ENCODE results near the gene LPA. TPM values are rescaled to one million over a fixed set of nuclear protein-coding genes. Genes with fewer than 3 reads are reported as not detected.

Gene LPA
- total and polyA plus RNA-seq, 2 donors, result 0.05 to 0.14 TPM

DNA sequence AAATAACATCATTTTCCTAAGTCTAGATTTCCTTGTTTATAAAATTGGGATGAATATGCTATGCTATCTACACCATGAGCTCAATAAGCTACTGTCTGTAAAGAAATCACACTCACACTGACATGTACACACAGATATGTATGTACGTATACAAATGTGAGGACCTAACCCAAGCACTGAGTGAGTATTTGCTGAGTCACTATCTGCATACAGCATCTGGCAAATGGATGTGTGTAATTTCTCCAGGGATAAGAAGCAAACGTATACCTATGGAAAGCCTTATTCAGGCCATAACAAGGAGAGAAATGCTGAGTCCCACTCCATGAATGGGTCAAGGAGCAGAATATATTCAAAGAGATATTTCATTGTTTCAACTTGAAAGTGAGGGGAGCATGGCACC is 153.9 kb downstream of the LPA start:
- no peak for DNase-seq (ENCODE audit: low read depth in 6 of 9, low spot score in 9 of 9)
- Histone ChIP-seq H3K9me3 (ENCODE audit: control insufficient read depth in 2 of 2, insufficient read depth in 1 of 2, low read length in 1 of 2) (no peaks in the 10 kb centered on the region), H3K27ac (ENCODE audit: low read depth in 1 of 2, low read length in 1 of 2) (no peak overlapping the region), H3K27me3 (ENCODE audit: control insufficient read depth in 2 of 2, insufficient read depth in 1 of 2, low read length in 1 of 2) (no peaks in the 10 kb centered on the region), H3K36me3 (ENCODE audit: control insufficient read depth in 2 of 2, insufficient read depth in 2 of 2, low read length in 1 of 2) (no peaks in the 10 kb centered on the region), H3K4me1 (ENCODE audit: control insufficient read depth in 2 of 2, insufficient read depth in 2 of 2, low read length in 2 of 2) (no peaks in the 10 kb centered on the region), H3K4me3 (ENCODE audit: low read length in 2 of 2) (no peak overlapping the region)
- 56% methylated on average over 2 of the region's 2 CpGs for whole genome bisulfite sequencing

GRCh38 chr6:160509610-160510009 is 154.5 kb downstream of the LPA start:
- H3K27ac ChIP-seq (ENCODE audit: low read depth in 1 of 2, low read length in 1 of 2), result no peak overlapping the region
- H3K27me3 ChIP-seq (ENCODE audit: control insufficient read depth in 2 of 2, insufficient read depth in 1 of 2, low read length in 1 of 2), result no peaks in the 10 kb centered on the region
- no peak for DNase-seq (ENCODE audit: low read depth in 6 of 9, low spot score in 9 of 9)
- H3K9me3 ChIP-seq (ENCODE audit: control insufficient read depth in 2 of 2, insufficient read depth in 1 of 2, low read length in 1 of 2), result no peaks in the 10 kb centered on the region
- H3K4me3 ChIP-seq (ENCODE audit: low read length in 2 of 2), result no peak overlapping the region
- no peaks in the 10 kb centered on the region for H3K4me1 ChIP-seq (ENCODE audit: control insufficient read depth in 2 of 2, insufficient read depth in 2 of 2, low read length in 2 of 2)
- WGBS, result 90% methylated on average over 2 of the region's 2 CpGs
- no peaks in the 10 kb centered on the region for H3K36me3 ChIP-seq (ENCODE audit: control insufficient read depth in 2 of 2, insufficient read depth in 2 of 2, low read length in 1 of 2)

GRCh38 chr6:160508599-160508998 is 155.5 kb downstream of the LPA start:
- H3K4me3 ChIP-seq (ENCODE audit: low read length in 2 of 2), result no peak overlapping the region
- no peaks in the 10 kb centered on the region for H3K36me3 ChIP-seq (ENCODE audit: control insufficient read depth in 2 of 2, insufficient read depth in 2 of 2, low read length in 1 of 2)
- no peak for DNase-seq (ENCODE audit: low read depth in 6 of 9, low spot score in 9 of 9)
- 92% methylated on average over 2 of the region's 2 CpGs for WGBS
- H3K4me1 ChIP-seq (ENCODE audit: control insufficient read depth in 2 of 2, insufficient read depth in 2 of 2, low read length in 2 of 2), result no peaks in the 10 kb centered on the region
- H3K27ac ChIP-seq (ENCODE audit: low read depth in 1 of 2, low read length in 1 of 2), result no peak overlapping the region
- no peaks in the 10 kb centered on the region for H3K9me3 ChIP-seq (ENCODE audit: control insufficient read depth in 2 of 2, insufficient read depth in 1 of 2, low read length in 1 of 2)
- no peaks in the 10 kb centered on the region for H3K27me3 ChIP-seq (ENCODE audit: control insufficient read depth in 2 of 2, insufficient read depth in 1 of 2, low read length in 1 of 2)

- no peaks in the 10 kb centered on the region for H3K36me3 ChIP-seq (ENCODE audit: control insufficient read depth in 2 of 2, insufficient read depth in 2 of 2, low read length in 1 of 2)
- H3K4me3 ChIP-seq (ENCODE audit: low read length in 2 of 2), result no peak overlapping the region
- no peak for DNase-seq (ENCODE audit: low read depth in 6 of 9, low spot score in 9 of 9)
- H3K27ac ChIP-seq (ENCODE audit: low read depth in 1 of 2, low read length in 1 of 2), result no peak overlapping the region
- H3K9me3 ChIP-seq (ENCODE audit: control insufficient read depth in 2 of 2, insufficient read depth in 1 of 2, low read length in 1 of 2), result no peaks in the 10 kb centered on the region
- H3K4me1 ChIP-seq (ENCODE audit: control insufficient read depth in 2 of 2, insufficient read depth in 2 of 2, low read length in 2 of 2), result no peaks in the 10 kb centered on the region
- WGBS, result 95% methylated on average over 4 of the region's 4 CpGs
- no peaks in the 10 kb centered on the region for H3K27me3 ChIP-seq (ENCODE audit: control insufficient read depth in 2 of 2, insufficient read depth in 1 of 2, low read length in 1 of 2)
Measured at GRCh38 chr6:160507420-160507819, 156.7 kb downstream of the LPA start.

GRCh38 chr6:160505970-160506369 is 158.1 kb downstream of the LPA start:
- Histone ChIP-seq H3K9me3 (ENCODE audit: control insufficient read depth in 2 of 2, insufficient read depth in 1 of 2, low read length in 1 of 2) (no peaks in the 10 kb centered on the region), H3K27me3 (ENCODE audit: control insufficient read depth in 2 of 2, insufficient read depth in 1 of 2, low read length in 1 of 2) (no peaks in the 10 kb centered on the region), H3K4me1 (ENCODE audit: control insufficient read depth in 2 of 2, insufficient read depth in 2 of 2, low read length in 2 of 2) (no peaks in the 10 kb centered on the region), H3K27ac (ENCODE audit: low read depth in 1 of 2, low read length in 1 of 2) (no peak overlapping the region), H3K36me3 (ENCODE audit: control insufficient read depth in 2 of 2, insufficient read depth in 2 of 2, low read length in 1 of 2) (no peaks in the 10 kb centered on the region), H3K4me3 (ENCODE audit: low read length in 2 of 2) (no peak overlapping the region)
- no peak for DNase-seq (ENCODE audit: low read depth in 6 of 9, low spot score in 9 of 9)
- WGBS, result 99% methylated on average over 1 of the region's 1 CpG

DNA sequence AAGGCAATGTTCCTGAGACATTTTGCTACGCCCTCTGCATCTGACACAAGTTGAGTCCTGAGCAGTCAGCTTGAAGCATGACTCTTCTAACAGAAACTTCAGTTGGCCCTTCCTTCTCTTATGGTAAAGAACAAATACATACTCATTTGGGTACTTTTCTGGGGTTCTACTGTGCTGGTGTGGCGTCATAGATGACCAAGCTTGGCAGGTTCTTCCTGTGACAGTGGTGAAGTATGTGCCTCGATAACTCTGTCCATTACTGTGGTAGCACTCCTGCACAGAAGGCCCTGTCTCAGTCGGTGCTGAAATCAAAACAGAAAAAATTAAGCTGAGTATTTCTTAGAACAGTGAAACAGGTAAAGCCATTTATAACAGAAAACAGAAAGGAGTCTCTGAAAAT is 163.4 kb downstream of the LPA start:
- whole genome bisulfite sequencing, result 94% methylated on average over 4 of the region's 4 CpGs
- Histone ChIP-seq H3K4me1 (ENCODE audit: control insufficient read depth in 2 of 2, insufficient read depth in 2 of 2, low read length in 2 of 2) (no peaks in the 10 kb centered on the region), H3K36me3 (ENCODE audit: control insufficient read depth in 2 of 2, insufficient read depth in 2 of 2, low read length in 1 of 2) (no peaks in the 10 kb centered on the region), H3K4me3 (ENCODE audit: low read length in 2 of 2) (no peak overlapping the region), H3K27me3 (ENCODE audit: control insufficient read depth in 2 of 2, insufficient read depth in 1 of 2, low read length in 1 of 2) (no peaks in the 10 kb centered on the region), H3K27ac (ENCODE audit: low read depth in 1 of 2, low read length in 1 of 2) (no peak overlapping the region), H3K9me3 (ENCODE audit: control insufficient read depth in 2 of 2, insufficient read depth in 1 of 2, low read length in 1 of 2) (no peaks in the 10 kb centered on the region)
- no peak for DNase-seq (ENCODE audit: low read depth in 6 of 9, low spot score in 9 of 9)

DNA sequence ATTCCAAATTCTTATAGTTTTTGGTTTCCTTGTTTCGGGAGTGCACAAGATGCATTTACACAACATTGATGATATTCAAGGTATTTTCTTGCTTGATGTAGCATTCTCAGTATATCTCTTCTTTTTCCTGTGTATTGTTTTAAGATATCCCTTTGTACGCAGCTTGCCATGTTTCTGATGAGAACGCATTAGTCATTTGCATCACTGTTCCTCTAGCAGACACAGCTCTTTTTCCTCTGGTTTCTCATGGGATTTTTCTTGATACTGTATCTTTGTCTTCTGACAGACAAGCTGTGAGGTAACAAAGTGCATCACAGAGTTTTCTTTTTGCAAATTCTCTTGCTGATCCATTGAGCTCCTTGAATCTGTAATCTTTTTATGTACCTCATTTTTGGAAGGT is 169.5 kb downstream of the LPA start:
- no peaks in the 10 kb centered on the region for H3K9me3 ChIP-seq (ENCODE audit: control insufficient read depth in 2 of 2, insufficient read depth in 1 of 2, low read length in 1 of 2)
- 97% methylated on average over 3 of the region's 3 CpGs for WGBS
- no peak for DNase-seq (ENCODE audit: low read depth in 6 of 9, low spot score in 9 of 9)

GRCh38 chr6:160489091-160489490 is 175.0 kb downstream of the LPA start:
- Histone ChIP-seq H3K27me3 (ENCODE audit: control insufficient read depth in 2 of 2, insufficient read depth in 1 of 2, low read length in 1 of 2) (no peaks in the 10 kb centered on the region), H3K27ac (ENCODE audit: low read depth in 1 of 2, low read length in 1 of 2) (no peak overlapping the region), H3K4me1 (ENCODE audit: control insufficient read depth in 2 of 2, insufficient read depth in 2 of 2, low read length in 2 of 2) (no peaks in the 10 kb centered on the region), H3K36me3 (ENCODE audit: control insufficient read depth in 2 of 2, insufficient read depth in 2 of 2, low read length in 1 of 2) (no peaks in the 10 kb centered on the region), H3K4me3 (ENCODE audit: low read length in 2 of 2) (no peak overlapping the region), H3K9me3 (ENCODE audit: control insufficient read depth in 2 of 2, insufficient read depth in 1 of 2, low read length in 1 of 2) (no peaks in the 10 kb centered on the region)
- 96% methylated on average over 1 of the region's 1 CpG for WGBS
- no peak for DNase-seq (ENCODE audit: low read depth in 6 of 9, low spot score in 9 of 9)

More for the DNA sequence above, 169.5 kb downstream of the LPA start:
- Histone ChIP-seq H3K27ac (ENCODE audit: low read depth in 1 of 2, low read length in 1 of 2) (no peak overlapping the region), H3K36me3 (ENCODE audit: control insufficient read depth in 2 of 2, insufficient read depth in 2 of 2, low read length in 1 of 2) (no peaks in the 10 kb centered on the region), H3K4me3 (ENCODE audit: low read length in 2 of 2) (no peak overlapping the region), H3K4me1 (ENCODE audit: control insufficient read depth in 2 of 2, insufficient read depth in 2 of 2, low read length in 2 of 2) (no peaks in the 10 kb centered on the region), H3K27me3 (ENCODE audit: control insufficient read depth in 2 of 2, insufficient read depth in 1 of 2, low read length in 1 of 2) (no peaks in the 10 kb centered on the region)

- no peak overlapping the region for H3K27ac ChIP-seq (ENCODE audit: low read depth in 1 of 2, low read length in 1 of 2)
- 96% methylated on average over 11 of the region's 11 CpGs for WGBS
- H3K4me3 ChIP-seq (ENCODE audit: low read length in 2 of 2), result no peak overlapping the region
- H3K27me3 ChIP-seq (ENCODE audit: control insufficient read depth in 2 of 2, insufficient read depth in 1 of 2, low read length in 1 of 2), result no peaks in the 10 kb centered on the region
- H3K4me1 ChIP-seq (ENCODE audit: control insufficient read depth in 2 of 2, insufficient read depth in 2 of 2, low read length in 2 of 2), result no peaks in the 10 kb centered on the region
- no peaks in the 10 kb centered on the region for H3K36me3 ChIP-seq (ENCODE audit: control insufficient read depth in 2 of 2, insufficient read depth in 2 of 2, low read length in 1 of 2)
- H3K9me3 ChIP-seq (ENCODE audit: control insufficient read depth in 2 of 2, insufficient read depth in 1 of 2, low read length in 1 of 2), result no peaks in the 10 kb centered on the region
- DNase-seq (ENCODE audit: low read depth in 6 of 9, low spot score in 9 of 9), result no peak
Measured at GRCh38 chr6:160487116-160487515, 177.0 kb downstream of the LPA start.

Data from thymus (tissue), 11 donors.